ENCODE results near the gene STOML2. TPM values are rescaled to one million over a fixed set of nuclear protein-coding genes. Genes with fewer than 3 reads are reported as not detected.
A peak's percentile ranks its signal among the peaks of the same experiment; 100 is the strongest.

STOML2 gene
- total RNA-seq, 1 experiment from 2014 or later: 214 TPM

- TF ChIP-seq ARID4B (CRISPR knock-in tag; IDR thresholded peaks at IDR 0.05; ENCODE audit: borderline replicate concordance): no peak
These were observed 48.6 kb downstream of the STOML2 start (continued) for GRCh38 chr9:35054185-35054835.

GRCh38 chr9:35051069-35051967 lies 51.6 kb downstream of the STOML2 start:
- Mint-ChIP-seq H3K27ac (peak overlapping the region; percentile 54), H3K4me1 (peaks cover 3% of the 10 kb centered on the region; the same call in 1 of the 2 replicates), H3K36me3 (peaks cover 58% of the 10 kb centered on the region), H3K9me3 (no peaks in the 10 kb centered on the region; the same call in 1 of the 2 replicates), H3K4me3 (no peak overlapping the region), H3K27me3 (ENCODE audit: low read depth) (no peaks in the 10 kb centered on the region)
- DNase-seq (ENCODE audit: low spot score): peak; percentile 71
- CTCF ChIA-PET: interaction anchor here (0.6 to 3.2 kb wide), 41 partner anchors 8 to 1077 kb away, joined by 3 to 106 read pairs (median 4); partner anchors contain the start of genes ATOSB, DNAJB5, FANCG and PIGO
- peak; percentile 84 for ATAC-seq
- POLR2A ChIA-PET: interaction anchor here (0.9 to 2.6 kb wide), 6 partner anchors 21 to 152 kb away, joined by 3 to 8 read pairs (median 4); partner anchors contain the start of genes DNAJB5 and VCP
- TF ChIP-seq ZNF512 (CRISPR knock-in tag; IDR thresholded peaks at IDR 0.05; ENCODE audit: borderline replicate concordance) (no peak), ZNF416 (CRISPR knock-in tag; IDR thresholded peaks at IDR 0.05) (no peak), CTCF (IDR thresholded peaks at IDR 0.05) (peak; percentile 68), ZNF219 (CRISPR knock-in tag; IDR thresholded peaks at IDR 0.05; ENCODE audit: borderline replicate concordance) (no peak), KAT7 (CRISPR knock-in tag; IDR thresholded peaks at IDR 0.05; ENCODE audit: borderline replicate concordance) (no peak), JAZF1 (CRISPR knock-in tag; IDR thresholded peaks at IDR 0.05) (0 out of 2 replicates have a peak, but pooled peaks have one; percentile 54)

Other genes with a start within 250 kb of the STOML2 start
- 0.34 to 0.59 TPM (median 0.53 TPM) in 3 replicates for gene PHF24, start 144.8 kb downstream of the STOML2 start, total RNA-seq (2021)
- 26.7 to 30.0 TPM (median 28.6 TPM) in 3 replicates for gene DNAJB5, start 113.4 kb downstream of the STOML2 start, total RNA-seq (2021)
- 305 to 386 TPM (median 329 TPM) in 3 replicates for gene VCP, start 30.5 kb downstream of the STOML2 start, total RNA-seq (2021)
- gene FANCG, start 23.2 kb downstream of the STOML2 start, total RNA-seq (2021): 80.9 to 108 TPM (median 89.1 TPM) in 3 replicates
- gene PIGO, start 6.5 kb downstream of the STOML2 start, total RNA-seq (2021): 23.8 to 33.3 TPM (median 31.3 TPM) in 3 replicates
- gene ATOSB, start 12.7 kb upstream of the STOML2 start, total RNA-seq (2021): 4.7 to 8.7 TPM (median 5.4 TPM) in 3 replicates
- gene UNC13B, start 58.9 kb upstream of the STOML2 start, total RNA-seq (2021): 46.1 to 51.8 TPM (median 49.3 TPM) in 3 replicates

All from WTC11 (cell line).